Endothelial cell of umbilical vein (primary cell): Measurements from ENCODE around the gene CCNB1. TPM values are rescaled to one million over a fixed set of nuclear protein-coding genes. Genes with fewer than 3 reads are reported as not detected.
A peak's percentile ranks its signal among the peaks of the same experiment; 100 is the strongest.

Experiments
- BruUV-seq: library from RNA; stranded (reverse); fragments of 400-500 nt; replicated peaks from 2 replicates; lab custom pipeline; 2021; lab: Mats Ljungman, UMichigan
- CTCF ChIA-PET: fragments of 300-600, 350-600 bp; sonication (Branson Sonifier 250); formaldehyde crosslinking; loops from one replicate; lab custom pipeline; 2021; ENCODE audit warnings: antibody characterized with exemption, inconsistent platforms; lab: Charles Lee
- POLR2A ChIA-PET: fragments of 300-600, 350-600 bp; sonication (Branson Sonifier 250); formaldehyde crosslinking; loops from one replicate; lab custom pipeline; 2021; ENCODE audit warnings: antibody characterized with exemption, inconsistent platforms; lab: Charles Lee
- DNase-seq: peaks from one replicate; pipeline ENCODE4 v3.0.0-alpha.2; 2011; ENCODE audit warnings: low read depth, low spot score
- FAIRE-seq: peaks from 2 replicates; lab custom pipeline; 2011; peaks lifted over from hg19 to GRCh38; lab: Jason Lieb, UNC
- H2AFZ ChIP-seq: 2 replicates; pipeline ENCODE4 v1.6.0; 2012; ENCODE audit warnings: low read depth, low read length, control low read depth, inconsistent platforms
- H3K27ac ChIP-seq: 2 replicates; pipeline ENCODE4 v1.5.1; 2011; ENCODE audit warnings: low read depth, mild to moderate bottlenecking, control low read depth, low read length, moderate library complexity; ENCODE audit not compliant: insufficient read depth
- H3K27me3 ChIP-seq, 2 experiments: 2 replicates each; pipeline versions ENCODE4 v1.6.0 to v1.6.1; 2011; ENCODE audit warnings: low read length in 2 of 2, mixed read lengths in 1 of 2; ENCODE audit not compliant: control insufficient read depth in 2 of 2, insufficient read depth in 2 of 2
- H3K36me3 ChIP-seq, 2 experiments: 2 replicates in 1 of 2; 3 replicates in 1 of 2; pipeline ENCODE4 v1.5.1; 2011; ENCODE audit warnings: low read length in 2 of 2, mild to moderate bottlenecking in 1 of 2, moderate library complexity in 1 of 2; ENCODE audit not compliant: control insufficient read depth in 2 of 2, insufficient read depth in 2 of 2; ENCODE audit errors: extremely low read depth in 1 of 2
- H3K4me1 ChIP-seq: 3 replicates; pipeline ENCODE4 v1.5.1; 2011; ENCODE audit warnings: mild to moderate bottlenecking, low read length; ENCODE audit not compliant: control insufficient read depth, insufficient read depth; ENCODE audit errors: extremely low read depth
- H3K4me2 ChIP-seq: 2 replicates; pipeline ENCODE4 v1.6.1; 2011; ENCODE audit warnings: low read length, control low read depth, mixed read lengths; ENCODE audit not compliant: insufficient read depth
- H3K4me3 ChIP-seq, 3 experiments: fragments of 200-600 bp in 1 of 3; sonication (generic), shearing (Covaris generic) in 1 of 3; replicated peaks in 1 of 3; 2 replicates each; pipeline ENCODE4 v1.5.1; 2011 to 2016; ENCODE audit warnings: control low read depth in 3 of 3, low read length in 3 of 3, mild to moderate bottlenecking in 2 of 3, inconsistent platforms in 1 of 3, low read depth in 1 of 3, moderate library complexity in 1 of 3; ENCODE audit not compliant: insufficient read depth in 1 of 3
- H3K79me2 ChIP-seq: 2 replicates; pipeline ENCODE4 v1.6.0; 2012; ENCODE audit warnings: low read length, inconsistent platforms; ENCODE audit not compliant: control insufficient read depth, insufficient read depth
- H3K9ac ChIP-seq: replicated peaks from 2 replicates; pipeline ENCODE3; 2011; ENCODE audit warnings: low read length, control low read depth; ENCODE audit not compliant: insufficient read depth; ENCODE audit errors: extremely low read depth
- H3K9me1 ChIP-seq: replicated peaks from 3 replicates; pipeline ENCODE4 v1.6.0; 2011; ENCODE audit warnings: mild to moderate bottlenecking, low read length; ENCODE audit not compliant: control insufficient read depth, insufficient read depth; ENCODE audit errors: extremely low read depth
- H3K9me3 ChIP-seq: replicated peaks from 2 replicates; pipeline ENCODE4 v1.5.1; 2012; ENCODE audit warnings: low read length, inconsistent platforms; ENCODE audit not compliant: control insufficient read depth, insufficient read depth
- H4K20me1 ChIP-seq: replicated peaks from 2 replicates; pipeline ENCODE3; 2011; ENCODE audit warnings: mild to moderate bottlenecking, low read length; ENCODE audit not compliant: control insufficient read depth, insufficient read depth; ENCODE audit errors: extremely low read depth
- EZH2 ChIP-seq: IDR thresholded peaks from 2 replicates; pipeline ENCODE4 v1.6.1; 2012; ENCODE audit warnings: borderline replicate concordance, low read depth, mild to moderate bottlenecking, moderate library complexity, low read length, inconsistent platforms; ENCODE audit not compliant: severe bottlenecking
- GATA2 ChIP-seq: IDR thresholded peaks from 2 replicates; pipeline ENCODE4 v1.7.0; 2011; ENCODE audit warnings: low read depth, mild to moderate bottlenecking, moderate library complexity, mixed read lengths, low read length; ENCODE audit not compliant: insufficient read length, insufficient read depth
- JUN ChIP-seq: IDR thresholded peaks from 2 replicates; pipeline ENCODE4 v1.6.1; 2011; ENCODE audit warnings: borderline replicate concordance, low read depth; ENCODE audit not compliant: insufficient read length, insufficient read depth
- MYC ChIP-seq: IDR thresholded peaks from one replicate; pipeline ENCODE4 v1.6.1; 2011; ENCODE audit warnings: mild to moderate bottlenecking, low read depth, low read length
- POLR2A ChIP-seq: IDR thresholded peaks from 2 replicates; pipeline ENCODE4 v1.6.1; 2012; ENCODE audit warnings: low read depth, mild to moderate bottlenecking, control low read depth, low read length
- POLR2AphosphoS5 ChIP-seq: IDR thresholded peaks from 2 replicates; pipeline ENCODE4 v1.6.1; 2012; ENCODE audit warnings: low read depth, mild to moderate bottlenecking, control low read depth, low read length, moderate library complexity; ENCODE audit not compliant: insufficient read depth
- dilution Hi-C: fragments of 300-500 bp; cut with MboI; formaldehyde crosslinking; loops from one replicate; pipeline ENCODE4 v1.15.0; 2019; ENCODE audit warnings: low sequenced_read_pairs; ENCODE audit not compliant: extremely low pct_ligation_motif_present
- intact Hi-C: fragments of 100-400 bp; cut with micrococcal nuclease; formaldehyde crosslinking; loops from one replicate; pipeline ENCODE4 v1.10.0; 2022
- polyA plus RNA-seq, 4 experiments: library from polyadenylated mRNA; depleted of rRNA in 3 of 4; stranded (reverse) in 3 of 4; unstranded in 1 of 4; fragments of >200 nt; gene quantifications; 2 replicates each; pipeline versions ENCODE4 v1.2.1 to v1.2.3, GENCODE V29; 2011 to 2012; ENCODE audit warnings: missing spikeins in 1 of 4
- total RNA-seq: library from RNA; stranded (reverse); gene quantifications from 2 replicates; pipeline ENCODE4 v1.2.3, GENCODE V29; 2021
- TF ChIP-seq, protein P1 (sequence below): IDR thresholded peaks from 2 replicates; pipeline ENCODE4 v1.6.1; 2011; ENCODE audit not compliant: insufficient read depth, insufficient read length

The CCNB1 gene
- total and polyA plus RNA-seq, 2 donors (not counting 3 experiments of a cell fraction or from before 2014, with no cell fraction given), result 72.2 to 211 TPM

DNA sequence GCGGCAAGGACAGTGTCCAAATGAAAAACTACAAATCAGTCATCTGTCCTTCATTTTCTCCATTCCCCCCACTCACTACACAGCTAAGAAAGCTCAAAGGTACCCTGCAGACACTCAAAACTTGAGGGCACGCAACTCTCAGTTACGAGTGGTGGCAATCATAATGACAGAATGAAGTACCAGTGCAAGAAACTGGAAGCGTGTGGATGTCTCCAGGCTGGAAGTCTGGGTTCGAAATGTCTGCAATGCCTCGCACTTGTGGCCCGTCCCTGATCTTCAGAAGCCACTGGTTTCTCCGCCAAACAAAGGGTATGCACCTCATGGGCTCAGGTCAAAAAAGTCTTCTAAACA lies 21.8 kb downstream of the CCNB1 start:
- FAIRE-seq, result peak; percentile 18
- H3K9me3 ChIP-seq, result no peaks in the 10 kb centered on the region
- POLR2A ChIA-PET, result interaction anchor here (0.6 kb wide), 1 partner anchor 72 kb away, joined by 3 read pairs; no protein-coding TSS in a partner anchor

GRCh38 chr5:69189162-69190086 lies 22.5 kb downstream of the CCNB1 start, which contains the start of gene CENPH:
CENPH (plus strand) TSS chr5:69189583; CDS start chr5:69189635, 52 bp downstream.
- Histone ChIP-seq H3K27me3 (no peaks in the 10 kb centered on the region), H3K27ac (peak within 1 kb of the TSS; percentile 73), H3K4me2 (peak within 1 kb of the TSS; percentile 82), H3K9me1 (no peaks in the 10 kb centered on the region), H4K20me1 (no peaks in the 10 kb centered on the region), H3K4me1 (peaks cover 12% of the 10 kb centered on the region), H3K4me3 (peak within 1 kb of the TSS; percentile 56 to 91 (median 80)), H3K79me2 (peaks cover 2% of the 10 kb centered on the region), H3K9me3 (no peaks in the 10 kb centered on the region), H2AFZ (peak within 1 kb of the TSS; percentile 96), H3K9ac (peak within 1 kb of the TSS; percentile 92), H3K36me3 (no peaks in the 10 kb centered on the region)
- TF ChIP-seq, protein P1, sequence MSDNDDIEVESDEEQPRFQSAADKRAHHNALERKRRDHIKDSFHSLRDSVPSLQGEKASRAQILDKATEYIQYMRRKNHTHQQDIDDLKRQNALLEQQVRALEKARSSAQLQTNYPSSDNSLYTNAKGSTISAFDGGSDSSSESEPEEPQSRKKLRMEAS, result peak; percentile 15
- TF ChIP-seq POLR2A (peak; percentile 78), EZH2 (no peak)
- intact Hi-C loops (loop anchor here (1.0 kb wide), 4 partner anchors 22 to 145 kb away; partner anchors contain the start of genes CCNB1 and CDK7), dilution Hi-C loops (no loop called here)
- peak; percentile 92 for DNase-seq
- BruUV-seq, result TSS peak; percentile 79
- ChIA-PET CTCF (interaction anchor here (0.8 to 3.0 kb wide), 3 partner anchors 8 to 96 kb away, joined by 3 to 12 read pairs (median 3); partner anchors contain the start of gene SLC30A5), POLR2A (interaction anchor here (0.6 kb wide), 1 partner anchor 72 kb away, joined by 3 read pairs; no protein-coding TSS in a partner anchor)
- FAIRE-seq, result peak; percentile 91

More for the DNA sequence above, 21.8 kb downstream of the CCNB1 start:
- Histone ChIP-seq H4K20me1 (no peaks in the 10 kb centered on the region), H3K36me3 (no peaks in the 10 kb centered on the region), H3K9me1 (no peaks in the 10 kb centered on the region), H3K9ac (peak overlapping the region; percentile 92), H3K4me2 (peak overlapping the region; percentile 82), H3K4me1 (peaks cover 12% of the 10 kb centered on the region), H3K79me2 (peaks cover 2% of the 10 kb centered on the region), H3K27ac (peak overlapping the region; percentile 73), H3K27me3 (no peaks in the 10 kb centered on the region), H2AFZ (peak overlapping the region; percentile 93), H3K4me3 (peak overlapping the region; percentile 56 to 91 (median 80))
- intact Hi-C loops (loop anchor here (1.0 kb wide), 3 partner anchors 21 to 46 kb away; partner anchors contain the start of genes CCNB1 and CDK7), dilution Hi-C loops (no loop called here)
- no peak for TF ChIP-seq GATA2
- no peak for TF ChIP-seq MYC
- TF ChIP-seq POLR2AphosphoS5, result no peak
- no peak for TF ChIP-seq JUN
- no peak for TF ChIP-seq EZH2
- TF ChIP-seq, protein P1, result no peak
- CTCF ChIA-PET, result interaction anchor here (0.6 to 3.0 kb wide), 4 partner anchors 9 to 178 kb away, joined by 3 to 12 read pairs (median 3); partner anchors contain the start of gene SLC30A5
- no peak for DNase-seq
- BruUV-seq, result TSS peak; percentile 96
